ENCODE data around the gene TRMT61A. TPM values are rescaled to one million over a fixed set of nuclear protein-coding genes. Genes with fewer than 3 reads are reported as not detected.

TRMT61A gene
- total and polyA plus RNA-seq, 2 of the 13 experiments (the other 11 are each of a cell fraction or from before 2014, with no cell fraction given) = 6.5 to 13.6 TPM

DNA sequence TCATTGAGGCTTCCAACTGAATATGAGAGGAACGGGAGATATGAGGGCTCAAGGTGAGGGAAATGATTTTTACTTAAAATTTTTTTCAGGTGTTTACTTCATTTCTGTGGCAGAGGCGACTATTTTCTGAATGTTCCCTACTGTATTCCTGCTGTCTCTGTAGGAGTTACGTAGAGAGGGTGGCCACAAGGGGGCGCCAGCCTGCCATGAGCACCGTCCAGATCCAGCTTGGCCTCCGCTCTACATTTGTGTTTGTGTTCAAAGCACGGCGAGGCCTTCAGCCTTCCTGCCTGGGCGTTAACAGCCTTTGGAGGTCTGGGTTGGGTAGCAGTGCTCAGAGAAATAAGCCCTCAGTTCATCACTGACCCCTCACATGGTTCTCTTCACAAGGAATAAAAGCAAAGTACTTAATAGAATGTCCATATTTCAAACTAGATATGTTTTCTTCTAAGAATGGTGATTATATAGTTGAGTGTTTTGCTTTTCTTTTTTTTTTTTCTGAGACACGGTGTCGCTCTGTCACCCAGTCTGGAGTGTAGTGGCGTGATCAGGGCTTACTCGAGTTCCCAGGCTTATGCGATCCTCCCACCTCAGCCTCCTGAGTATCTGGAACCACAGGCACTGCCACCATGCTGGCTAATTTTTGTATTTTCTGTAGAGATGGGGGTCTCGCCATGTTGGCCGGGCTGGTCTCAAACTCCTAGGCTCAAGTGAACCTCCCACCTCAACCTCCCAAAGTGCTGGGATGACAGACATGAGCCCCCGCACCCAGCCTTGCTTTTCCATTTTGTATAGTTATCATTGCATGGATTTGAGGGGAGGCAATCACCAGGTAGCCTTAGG, 28.6 kb upstream of the TRMT61A start (continued):
- TF ChIP-seq SMARCC2 (IDR thresholded peaks at IDR 0.05) (no peak), EZH2 (conservative IDR thresholded peaks at IDR 0.05; ENCODE audit: low read depth, low read length) (no peak), SKI (IDR thresholded peaks at IDR 0.05; ENCODE audit: partially characterized antibody) (no peak), BCL6 (CRISPR knock-in tag; IDR thresholded peaks at IDR 0.05) (no peak), ZNF160 (CRISPR knock-in tag; IDR thresholded peaks at IDR 0.05) (no peak), ZNF382 (CRISPR knock-in tag; IDR thresholded peaks at IDR 0.05; ENCODE audit: borderline replicate concordance) (no peak), ELF4 (CRISPR knock-in tag; IDR thresholded peaks at IDR 0.05; ENCODE audit: borderline replicate concordance) (no peak), ZNF709 (CRISPR knock-in tag; IDR thresholded peaks at IDR 0.05) (no peak), ZNF230 (CRISPR knock-in tag; IDR thresholded peaks at IDR 0.05) (no peak), ARNT (IDR thresholded peaks at IDR 0.05) (no peak), ZNF20 (CRISPR knock-in tag; IDR thresholded peaks at IDR 0.05) (no peak), ETV5 (CRISPR knock-in tag; IDR thresholded peaks at IDR 0.05; ENCODE audit: borderline replicate concordance) (peak; percentile 21; the same call in 1 of the 2 replicates), ZNF747 (CRISPR knock-in tag; IDR thresholded peaks at IDR 0.05; ENCODE audit: borderline replicate concordance) (no peak), RAD51 (IDR thresholded peaks at IDR 0.05; ENCODE audit: borderline replicate concordance) (no peak), CREB1 (IDR thresholded peaks at IDR 0.05) (no peak), CREB1 (CRISPR knock-in tag; IDR thresholded peaks at IDR 0.05) (no peak), ZBTB3 (CRISPR knock-in tag; IDR thresholded peaks at IDR 0.05; ENCODE audit: borderline replicate concordance, low read depth) (no peak), ZNF251 (CRISPR knock-in tag; IDR thresholded peaks at IDR 0.05) (no peak), SP5 (CRISPR knock-in tag; IDR thresholded peaks at IDR 0.05; ENCODE audit: borderline replicate concordance, low read depth) (0 out of 2 replicates have a peak, but pooled peaks have one; percentile 10), TOE1 (CRISPR knock-in tag; IDR thresholded peaks at IDR 0.05) (no peak), NFKBIZ (CRISPR knock-in tag; IDR thresholded peaks at IDR 0.05) (no peak), NR1H2 (CRISPR knock-in tag; IDR thresholded peaks at IDR 0.05; ENCODE audit: borderline replicate concordance, low read depth) (no peak)
- TF ChIP-seq, protein P1, sequence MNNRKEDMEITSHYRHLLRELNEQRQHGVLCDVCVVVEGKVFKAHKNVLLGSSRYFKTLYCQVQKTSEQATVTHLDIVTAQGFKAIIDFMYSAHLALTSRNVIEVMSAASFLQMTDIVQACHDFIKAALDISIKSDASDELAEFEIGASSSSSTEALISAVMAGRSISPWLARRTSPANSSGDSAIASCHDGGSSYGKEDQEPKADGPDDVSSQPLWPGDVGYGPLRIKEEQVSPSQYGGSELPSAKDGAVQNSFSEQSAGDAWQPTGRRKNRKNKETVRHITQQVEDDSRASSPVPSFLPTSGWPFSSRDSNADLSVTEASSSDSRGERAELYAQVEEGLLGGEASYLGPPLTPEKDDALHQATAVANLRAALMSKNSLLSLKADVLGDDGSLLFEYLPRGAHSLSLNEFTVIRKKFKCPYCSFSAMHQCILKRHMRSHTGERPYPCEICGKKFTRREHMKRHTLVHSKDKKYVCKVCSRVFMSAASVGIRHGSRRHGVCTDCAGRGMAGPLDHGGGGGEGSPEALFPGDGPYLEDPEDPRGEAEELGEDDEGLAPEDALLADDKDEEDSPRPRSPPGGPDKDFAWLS (CRISPR knock-in tag; IDR thresholded peaks at IDR 0.05; ENCODE audit: borderline replicate concordance) = no peak
- TF ChIP-seq, protein P2, sequence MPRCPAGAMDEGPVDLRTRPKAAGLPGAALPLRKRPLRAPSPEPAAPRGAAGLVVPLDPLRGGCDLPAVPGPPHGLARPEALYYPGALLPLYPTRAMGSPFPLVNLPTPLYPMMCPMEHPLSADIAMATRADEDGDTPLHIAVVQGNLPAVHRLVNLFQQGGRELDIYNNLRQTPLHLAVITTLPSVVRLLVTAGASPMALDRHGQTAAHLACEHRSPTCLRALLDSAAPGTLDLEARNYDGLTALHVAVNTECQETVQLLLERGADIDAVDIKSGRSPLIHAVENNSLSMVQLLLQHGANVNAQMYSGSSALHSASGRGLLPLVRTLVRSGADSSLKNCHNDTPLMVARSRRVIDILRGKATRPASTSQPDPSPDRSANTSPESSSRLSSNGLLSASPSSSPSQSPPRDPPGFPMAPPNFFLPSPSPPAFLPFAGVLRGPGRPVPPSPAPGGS (CRISPR knock-in tag; IDR thresholded peaks at IDR 0.05) = no peak
- TF ChIP-seq, protein P3, sequence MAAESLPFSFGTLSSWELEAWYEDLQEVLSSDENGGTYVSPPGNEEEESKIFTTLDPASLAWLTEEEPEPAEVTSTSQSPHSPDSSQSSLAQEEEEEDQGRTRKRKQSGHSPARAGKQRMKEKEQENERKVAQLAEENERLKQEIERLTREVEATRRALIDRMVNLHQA (CRISPR knock-in tag; IDR thresholded peaks at IDR 0.05) = no peak
- TF ChIP-seq, protein P4, sequence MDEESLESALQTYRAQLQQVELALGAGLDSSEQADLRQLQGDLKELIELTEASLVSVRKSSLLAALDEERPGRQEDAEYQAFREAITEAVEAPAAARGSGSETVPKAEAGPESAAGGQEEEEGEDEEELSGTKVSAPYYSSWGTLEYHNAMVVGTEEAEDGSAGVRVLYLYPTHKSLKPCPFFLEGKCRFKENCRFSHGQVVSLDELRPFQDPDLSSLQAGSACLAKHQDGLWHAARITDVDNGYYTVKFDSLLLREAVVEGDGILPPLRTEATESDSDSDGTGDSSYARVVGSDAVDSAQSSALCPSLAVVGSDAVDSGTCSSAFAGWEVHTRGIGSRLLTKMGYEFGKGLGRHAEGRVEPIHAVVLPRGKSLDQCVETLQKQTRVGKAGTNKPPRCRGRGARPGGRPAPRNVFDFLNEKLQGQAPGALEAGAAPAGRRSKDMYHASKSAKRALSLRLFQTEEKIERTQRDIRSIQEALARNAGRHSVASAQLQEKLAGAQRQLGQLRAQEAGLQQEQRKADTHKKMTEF (CRISPR knock-in tag; IDR thresholded peaks at IDR 0.05) = 0 out of 2 replicates have a peak, but pooled peaks have one; percentile 34
- TF ChIP-seq, protein P5, sequence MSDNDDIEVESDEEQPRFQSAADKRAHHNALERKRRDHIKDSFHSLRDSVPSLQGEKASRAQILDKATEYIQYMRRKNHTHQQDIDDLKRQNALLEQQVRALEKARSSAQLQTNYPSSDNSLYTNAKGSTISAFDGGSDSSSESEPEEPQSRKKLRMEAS (IDR thresholded peaks at IDR 0.05) = 0 out of 2 replicates have a peak, but pooled peaks have one; percentile 30
